Prostate gland (tissue), 2 donors: ENCODE results near the gene C3orf62.
"Not testable (repeated sequence)": the region's sequence is repeated elsewhere in the genome, so short reads cannot be mapped to it uniquely, and the experiment has no call there.

ENCODE experiments used
- CTCF ChIP-seq, 4 experiments: fragments of 200-600 bp in 2 of 4; fragments of 450-650 bp in 2 of 4; sonication (generic) in 2 of 4; IDR thresholded peaks; 1 replicate in 3 of 4; 2 replicates in 1 of 4; pipeline ENCODE4 v1.5.1; 2016 to 2019; ENCODE audit warnings: antibody characterized with exemption in 4 of 4, mild to moderate bottlenecking in 2 of 4, moderate library complexity in 2 of 4
- POLR2AphosphoS5 ChIP-seq: sonication (generic); formaldehyde crosslinking; IDR thresholded peaks from one replicate; pipeline ENCODE4 v1.6.1; 2017; ENCODE audit warnings: antibody characterized with exemption

- TF ChIP-seq POLR2AphosphoS5; CTCF (IDR thresholded peaks at IDR 0.05): not testable (repeated sequence)
Measured at GRCh38 chr3:49228817-49229216, 48.2 kb downstream of the C3orf62 start.
